HG03066 (cell line): ENCODE data around the gene BLVRB.
A peak's percentile ranks its signal among the peaks of the same experiment; 100 is the strongest.
"Not testable (repeated sequence)": the region's sequence is repeated elsewhere in the genome, so short reads cannot be mapped to it uniquely, and the experiment has no call there.

ENCODE experiments used
- ATAC-seq: cut with Tn5 transposase; IDR thresholded peaks from one replicate; pipeline ENCODE4 v1.9.1; 2021; ENCODE audit warnings: low read depth; ENCODE audit not compliant: unreplicated experiment

Gene BLVRB

GRCh38 chr19:40453151-40453735 is 12.3 kb downstream of the BLVRB start:
- no peak for ATAC-seq

- no peak for ATAC-seq
These were observed 13.5 kb downstream of the BLVRB start for GRCh38 chr19:40452016-40452415.

DNA sequence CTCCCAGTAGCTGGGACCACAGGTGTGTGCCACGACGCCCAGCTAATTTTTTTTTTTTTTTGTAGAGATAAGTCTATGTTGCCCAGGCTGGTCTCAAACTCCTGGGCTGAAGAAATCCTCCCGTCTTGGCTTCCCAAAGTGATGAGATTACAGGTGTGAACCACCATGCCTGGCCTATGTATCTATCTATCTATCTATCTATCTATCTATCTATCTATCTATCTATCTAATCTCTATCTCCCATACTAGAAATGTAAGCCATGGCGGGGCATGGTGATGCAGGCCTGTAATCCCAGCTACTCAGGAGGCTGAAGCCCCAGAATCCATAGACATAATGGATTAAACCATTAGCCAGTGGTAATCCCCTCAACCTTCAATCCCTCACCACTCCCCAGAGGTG is 14.9 kb downstream of the BLVRB start:
- ATAC-seq = no peak

GRCh38 chr19:40449506-40449905 is 16.0 kb downstream of the BLVRB start:
- no peak for ATAC-seq

GRCh38 chr19:40446263-40446784 is 19.2 kb downstream of the BLVRB start:
- ATAC-seq = no peak

DNA sequence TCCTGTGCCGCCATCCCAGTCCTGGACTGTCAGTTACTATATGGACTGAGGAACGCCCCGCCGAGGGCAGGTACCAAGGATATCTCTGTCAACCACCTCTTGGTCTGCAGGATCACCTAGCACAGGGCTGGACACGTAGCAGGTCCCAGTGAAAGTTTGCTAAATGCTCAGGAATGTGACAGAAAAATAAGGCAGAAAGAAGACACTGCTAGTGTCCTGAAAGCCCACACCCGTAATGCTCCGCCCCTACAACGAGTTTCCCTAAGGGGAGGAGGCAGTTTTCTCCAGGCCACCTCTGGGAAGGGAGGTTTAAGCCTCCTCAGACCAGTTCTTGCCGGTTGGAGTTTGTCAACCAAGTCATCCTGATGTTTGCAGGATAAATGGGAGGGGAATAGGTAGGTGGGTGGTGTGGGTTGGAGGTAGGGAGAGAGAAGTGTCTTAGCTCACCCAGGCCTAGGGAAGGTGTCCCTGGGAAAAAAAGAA is 19.7 kb downstream of the BLVRB start:
- no peak for ATAC-seq

GRCh38 chr19:40444825-40445312 is 20.7 kb downstream of the BLVRB start:
- ATAC-seq = no peak

DNA sequence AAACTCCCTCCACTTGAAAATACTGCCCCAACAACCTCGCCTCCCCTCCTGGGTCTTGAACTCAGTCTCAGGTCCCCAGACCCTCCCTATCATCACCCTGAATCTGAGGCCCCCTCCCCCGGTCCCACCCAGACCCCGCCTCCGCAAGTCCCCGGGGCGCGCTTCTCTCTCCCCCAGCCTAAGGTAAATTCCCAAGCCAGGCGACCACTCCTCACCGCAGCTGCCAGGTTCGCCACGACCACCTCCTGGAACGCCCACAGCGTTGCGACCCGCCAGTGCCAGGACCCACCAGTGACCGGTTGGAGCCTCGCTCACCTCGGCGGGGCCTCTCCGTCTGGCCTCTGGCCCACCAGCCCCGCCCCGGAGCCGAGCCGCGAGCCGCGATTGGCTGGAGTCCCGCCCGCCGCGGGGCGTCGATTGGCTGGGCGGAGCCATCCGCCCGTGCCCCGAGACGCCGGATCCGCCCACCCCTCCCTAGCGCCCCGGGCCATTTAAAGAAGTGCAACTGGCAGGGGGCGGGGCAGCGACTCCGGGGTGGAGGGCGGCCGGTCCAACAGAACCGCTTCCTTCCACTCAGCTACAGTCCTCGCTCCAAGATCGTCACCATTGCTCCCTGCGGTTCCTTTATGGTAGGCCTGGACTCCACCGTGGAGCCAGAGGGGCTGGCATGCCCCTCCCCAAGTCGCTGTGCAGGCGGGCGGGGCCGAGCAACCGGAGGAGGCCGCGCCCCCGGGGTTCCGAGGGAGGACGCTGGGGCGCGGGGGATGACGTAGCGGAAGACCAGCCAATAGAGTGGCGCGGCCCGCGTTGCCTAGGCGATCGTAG is 21.3 kb downstream of the BLVRB start, which contains the start of gene SERTAD3:
Gene SERTAD3 (minus strand): TSS at position 336 of the 825 bp plus-strand sequence. CDS start 2,255 bp downstream, outside the sequence.
- ATAC-seq = peak; percentile 55

- peak; percentile 66 for ATAC-seq
These were observed 22.2 kb downstream of the BLVRB start for GRCh38 chr19:40443131-40443999.

DNA sequence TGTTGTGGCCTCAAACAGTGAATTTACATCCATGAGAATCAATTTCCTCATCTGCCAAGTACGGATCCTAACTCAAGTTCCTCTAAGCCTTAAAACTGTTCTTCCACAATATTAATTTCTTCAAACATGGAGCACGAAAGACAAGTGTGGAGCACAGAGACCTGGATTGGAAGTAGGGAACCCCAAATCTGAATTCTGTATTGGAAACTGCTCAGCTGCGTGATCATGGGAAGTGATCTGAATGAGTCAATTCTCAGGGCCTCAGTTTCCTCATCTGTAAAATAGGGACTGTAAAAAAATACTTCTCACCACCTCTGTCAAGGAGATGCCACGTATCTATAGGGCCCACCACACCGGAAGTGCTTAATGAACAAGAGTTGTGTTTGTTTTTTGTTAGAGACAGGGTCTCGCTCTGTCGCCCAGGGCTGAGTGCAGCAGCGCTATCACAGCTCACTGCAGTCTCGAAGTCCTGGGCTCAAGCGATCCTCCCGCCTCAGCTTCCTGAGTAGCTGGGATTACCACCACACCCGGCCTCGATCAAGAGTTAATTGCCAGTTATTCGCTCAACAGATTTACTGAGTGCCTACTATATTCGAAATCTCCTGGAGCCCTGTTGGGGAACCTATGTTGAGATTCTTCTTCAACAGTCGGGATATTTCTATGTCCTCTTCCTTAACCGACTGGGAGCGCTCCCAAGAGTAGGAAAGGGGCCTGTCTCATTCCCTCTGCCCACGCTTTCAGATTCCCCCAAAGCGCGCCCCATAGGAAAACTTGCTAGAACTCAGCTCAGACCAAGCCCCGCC is 23.0 kb downstream of the BLVRB start:
- no peak for ATAC-seq

GRCh38 chr19:40441719-40442253 is 23.8 kb downstream of the BLVRB start:
- ATAC-seq = no peak

- ATAC-seq = no peak
These were observed 27.3 kb downstream of the BLVRB start for GRCh38 chr19:40438284-40438683.

DNA sequence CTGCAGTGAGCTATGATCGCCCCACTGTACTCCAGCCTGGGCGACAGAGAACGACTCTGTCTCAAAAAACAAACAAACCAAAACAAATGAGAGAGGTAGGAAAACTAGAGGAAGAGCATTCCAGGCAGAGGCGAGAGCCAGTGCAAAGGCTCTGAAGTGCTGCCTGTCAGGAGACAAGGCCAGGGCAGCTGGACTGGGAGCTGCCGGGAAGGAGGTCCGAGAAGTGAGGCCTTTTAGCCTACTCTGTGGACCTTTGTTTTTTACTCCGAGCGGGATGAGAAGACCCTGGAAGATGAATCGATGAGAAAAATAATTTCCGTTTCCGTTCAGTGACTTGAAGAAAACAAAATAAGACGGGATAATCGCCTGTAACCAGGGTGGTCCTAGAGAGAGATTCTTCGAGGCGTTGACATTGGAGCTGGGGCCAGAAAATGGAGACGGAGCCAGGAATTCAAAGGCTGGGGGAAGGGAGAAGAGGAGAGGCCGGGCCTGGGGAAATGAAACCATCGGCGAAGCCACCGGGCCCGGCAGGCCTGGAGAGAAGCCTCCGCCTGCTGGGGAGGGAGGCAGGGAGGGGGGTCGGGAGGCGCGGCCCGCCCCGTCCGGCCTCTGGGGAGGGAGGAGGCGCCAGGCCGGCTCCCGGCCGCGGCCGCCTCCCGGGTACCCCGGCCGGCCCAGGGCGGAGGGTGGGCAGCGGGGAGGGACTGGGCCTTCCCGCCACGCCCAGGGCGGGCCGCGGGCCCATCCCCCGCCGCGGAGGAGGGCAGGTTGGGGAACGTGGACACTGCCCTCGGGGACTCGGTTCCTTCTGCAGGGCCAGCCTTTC is 31.9 kb downstream of the BLVRB start:
- no peak for ATAC-seq

GRCh38 chr19:40432760-40433159 is 32.8 kb downstream of the BLVRB start:
- ATAC-seq = not testable (repeated sequence)

DNA sequence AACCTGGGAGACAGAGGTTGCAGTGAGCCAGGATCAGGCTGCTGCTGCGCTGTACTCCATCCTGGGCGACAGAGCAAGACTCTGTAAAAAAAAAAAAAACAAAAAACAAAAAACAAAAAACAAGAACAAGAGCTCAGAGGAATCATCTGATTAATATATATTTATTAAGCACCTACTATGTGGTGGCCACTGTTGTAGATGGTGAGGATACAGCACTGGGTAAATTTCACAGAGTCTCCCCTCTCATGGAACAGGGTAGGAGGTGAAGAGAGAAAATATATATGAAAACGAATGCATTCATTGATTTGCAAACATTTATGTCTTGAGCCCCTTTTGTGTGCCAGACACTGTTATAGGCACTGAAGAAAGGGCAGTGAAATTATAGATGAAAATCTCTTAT is 33.8 kb downstream of the BLVRB start:
- no peak for ATAC-seq

DNA sequence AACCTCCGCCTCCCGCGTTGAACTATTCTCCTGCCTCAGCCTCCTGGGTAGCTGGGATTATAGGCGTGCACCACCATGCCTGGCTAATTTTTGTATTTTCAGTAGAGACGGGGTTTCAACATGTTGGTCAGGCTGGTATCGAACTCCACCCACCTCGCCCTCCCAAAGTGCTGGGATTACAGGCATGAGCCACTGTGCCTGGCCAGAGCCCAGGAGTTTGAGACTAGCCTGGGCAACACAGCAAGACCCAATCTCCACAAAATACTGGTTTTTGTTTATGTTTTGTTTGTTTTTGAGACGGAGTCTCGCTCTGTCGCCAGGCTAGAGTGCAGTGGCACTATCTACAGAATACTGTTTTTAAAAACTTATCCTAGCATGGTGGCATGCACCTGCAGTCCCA is 35.3 kb downstream of the BLVRB start:
- not testable (repeated sequence) for ATAC-seq

DNA sequence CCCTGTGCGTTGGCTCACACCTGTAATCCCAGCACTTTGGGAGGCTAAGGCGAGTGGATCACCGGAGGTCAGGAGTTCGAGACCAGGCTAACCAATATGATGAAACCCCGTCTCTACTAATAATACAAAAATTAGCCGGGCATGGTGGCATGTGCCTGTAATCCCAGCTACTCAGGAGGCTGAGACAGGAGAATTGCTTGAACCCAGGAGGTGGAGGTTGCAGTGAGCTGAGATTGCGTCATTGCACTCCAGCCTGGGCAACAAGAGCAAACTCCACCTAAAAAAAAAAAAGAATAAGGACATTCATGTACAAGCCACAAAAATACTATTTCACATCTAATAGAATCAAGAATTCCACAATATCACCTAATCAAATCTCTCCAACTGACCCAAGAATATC is 37.3 kb downstream of the BLVRB start:
- not testable (repeated sequence) for ATAC-seq

DNA sequence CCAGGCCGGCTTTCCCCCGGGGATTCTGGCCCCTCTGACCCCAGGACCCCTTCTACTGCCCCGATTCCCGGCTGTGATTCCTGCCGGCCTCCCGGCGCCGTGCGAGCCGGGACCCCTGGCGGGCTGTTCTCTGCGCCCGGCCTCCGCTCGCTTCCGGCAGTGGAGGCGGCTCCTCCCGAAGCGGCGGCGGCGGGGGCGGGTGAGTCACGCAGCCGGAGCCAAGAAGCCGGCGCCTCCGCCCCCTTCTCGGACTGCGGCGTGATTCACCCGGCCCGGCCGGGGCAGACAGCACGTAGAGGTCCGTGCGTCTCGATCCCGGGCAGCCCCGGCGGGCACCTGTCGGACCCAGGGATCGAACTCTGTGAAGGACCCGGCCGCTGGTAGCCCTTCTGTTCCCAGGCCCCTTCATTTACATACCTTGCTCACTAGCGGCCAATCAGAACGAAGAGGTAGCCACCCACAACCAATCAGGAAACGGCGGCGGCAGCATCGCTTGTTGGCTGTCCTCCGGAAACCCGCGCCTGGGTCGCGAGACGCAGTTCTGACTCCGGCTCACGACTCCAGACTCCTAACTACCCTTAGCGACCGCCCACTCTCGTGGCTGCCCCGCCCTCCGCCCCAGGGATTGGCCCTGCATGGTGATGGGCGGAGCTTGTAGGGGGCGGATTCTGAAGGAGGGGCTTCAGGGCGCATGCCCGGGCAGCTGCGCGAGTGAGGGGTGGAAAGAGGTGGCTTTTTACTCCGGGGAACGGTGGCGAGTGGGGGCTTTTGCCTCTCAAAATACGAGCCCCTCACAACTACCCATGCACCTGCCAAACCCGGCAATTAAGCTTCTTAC is 39.9 kb downstream of the BLVRB start, which contains the start of gene SERTAD1:
Gene SERTAD1 (minus strand): TSS at position 543 of the 838 bp plus-strand sequence. CDS start 2,446 bp downstream, outside the sequence.
- ATAC-seq = peak; percentile 73
